SU-DHL-6 (cell line): ENCODE measurements around the gene PLCB1.

ENCODE experiments used
- H2AFZ ChIP-seq: fragments of 200-600 bp; sonication (generic); 2 replicates; pipeline ENCODE4 v1.6.1; 2014; ENCODE audit warnings: low read depth, mild to moderate bottlenecking, moderate library complexity, mixed read lengths, antibody characterized with exemption, low read length; ENCODE audit not compliant: severe bottlenecking
- H3F3A ChIP-seq: fragments of 200-600 bp; shearing (Covaris generic); 2 replicates; pipeline ENCODE4 v1.6.0; 2016; ENCODE audit warnings: antibody characterized with exemption, mild to moderate bottlenecking; ENCODE audit not compliant: insufficient read depth
- H3K27ac ChIP-seq: fragments of 200-600 bp; sonication (generic); 2 replicates; pipeline ENCODE4 v1.5.1; 2016; ENCODE audit warnings: low read depth, mild to moderate bottlenecking, low read length, moderate library complexity, mixed read lengths
- H3K27me3 ChIP-seq: fragments of 200-600 bp; sonication (generic), shearing (Covaris generic); 2 replicates; pipeline ENCODE4 v1.6.0; 2014; ENCODE audit warnings: mild to moderate bottlenecking, low read length
- H3K36me3 ChIP-seq: fragments of 200-600 bp; sonication (generic); 2 replicates; pipeline ENCODE4 v1.6.1; 2014; ENCODE audit warnings: mild to moderate bottlenecking, low read length, mixed read lengths
- H3K4me2 ChIP-seq: fragments of 300-600, 200-600 bp; shearing (Covaris generic), sonication (generic); 2 replicates; pipeline ENCODE4 v1.6.0; 2014; ENCODE audit warnings: low read length, low read depth, mild to moderate bottlenecking; ENCODE audit not compliant: poor library complexity, severe bottlenecking
- H3K4me3 ChIP-seq: fragments of 200-600 bp; sonication (generic); 2 replicates; pipeline ENCODE4 v1.5.1; 2014; ENCODE audit warnings: antibody characterized with exemption, low read length, mild to moderate bottlenecking, mixed read lengths; ENCODE audit not compliant: insufficient read depth, poor library complexity, severe bottlenecking
- H3K79me2 ChIP-seq: fragments of 200-600 bp; sonication (generic); 2 replicates; pipeline ENCODE4 v1.6.1; 2014; ENCODE audit warnings: mild to moderate bottlenecking, low read length, moderate library complexity; ENCODE audit not compliant: insufficient read depth
- H3K9ac ChIP-seq: fragments of 200-600 bp; sonication (generic); 2 replicates; pipeline ENCODE4 v1.7.0; 2014; ENCODE audit warnings: mild to moderate bottlenecking, low read length
- H3K9me2 ChIP-seq: fragments of 200-600 bp; sonication (generic); replicated peaks from 2 replicates; pipeline ENCODE4 v1.6.1; 2014; ENCODE audit warnings: low read length; ENCODE audit not compliant: insufficient read depth
- H3K9me3 ChIP-seq: fragments of 200-600 bp; sonication (generic); 2 replicates; pipeline ENCODE4 v1.6.1; 2014; ENCODE audit warnings: low read length, mixed read lengths; ENCODE audit not compliant: insufficient read depth
- H4K20me1 ChIP-seq: fragments of 200-600 bp; sonication (generic); 2 replicates; pipeline ENCODE4 v1.6.1; 2014; ENCODE audit warnings: low read depth, mild to moderate bottlenecking, antibody characterized with exemption, low read length, moderate library complexity, mixed read lengths
- EZH2phosphoT487 ChIP-seq: fragments of 200-600 bp; sonication (generic), shearing (Covaris generic); conservative IDR thresholded peaks from 2 replicates; pipeline ENCODE4 v1.6.1; 2018; ENCODE audit warnings: mild to moderate bottlenecking, antibody characterized with exemption, low read length, moderate library complexity, mixed read lengths
- TF ChIP-seq, protein P1 (sequence below): fragments of 200-600 bp; sonication (generic); IDR thresholded peaks from one replicate; pipeline ENCODE4 v1.5.1; 2017; ENCODE audit warnings: antibody characterized with exemption, mild to moderate bottlenecking, low read length, moderate library complexity; ENCODE audit not compliant: insufficient read depth, poor library complexity, severe bottlenecking

PLCB1 gene

GRCh38 chr20:8645326-8645725 is 513.3 kb downstream of the PLCB1 start:
- H3K9me2 ChIP-seq, result no peaks in the 10 kb centered on the region
- no peak overlapping the region for H3K9ac ChIP-seq
- H3K36me3 ChIP-seq, result no peaks in the 10 kb centered on the region
- no peak overlapping the region for H3K4me2 ChIP-seq
- H3K4me3 ChIP-seq, result no peak overlapping the region
- H3K9me3 ChIP-seq, result no peaks in the 10 kb centered on the region
- no peak for TF ChIP-seq EZH2phosphoT487
- TF ChIP-seq, protein P1, sequence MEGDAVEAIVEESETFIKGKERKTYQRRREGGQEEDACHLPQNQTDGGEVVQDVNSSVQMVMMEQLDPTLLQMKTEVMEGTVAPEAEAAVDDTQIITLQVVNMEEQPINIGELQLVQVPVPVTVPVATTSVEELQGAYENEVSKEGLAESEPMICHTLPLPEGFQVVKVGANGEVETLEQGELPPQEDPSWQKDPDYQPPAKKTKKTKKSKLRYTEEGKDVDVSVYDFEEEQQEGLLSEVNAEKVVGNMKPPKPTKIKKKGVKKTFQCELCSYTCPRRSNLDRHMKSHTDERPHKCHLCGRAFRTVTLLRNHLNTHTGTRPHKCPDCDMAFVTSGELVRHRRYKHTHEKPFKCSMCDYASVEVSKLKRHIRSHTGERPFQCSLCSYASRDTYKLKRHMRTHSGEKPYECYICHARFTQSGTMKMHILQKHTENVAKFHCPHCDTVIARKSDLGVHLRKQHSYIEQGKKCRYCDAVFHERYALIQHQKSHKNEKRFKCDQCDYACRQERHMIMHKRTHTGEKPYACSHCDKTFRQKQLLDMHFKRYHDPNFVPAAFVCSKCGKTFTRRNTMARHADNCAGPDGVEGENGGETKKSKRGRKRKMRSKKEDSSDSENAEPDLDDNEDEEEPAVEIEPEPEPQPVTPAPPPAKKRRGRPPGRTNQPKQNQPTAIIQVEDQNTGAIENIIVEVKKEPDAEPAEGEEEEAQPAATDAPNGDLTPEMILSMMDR, result no peak
- no peaks in the 10 kb centered on the region for H3K79me2 ChIP-seq
- no peaks in the 10 kb centered on the region for H3K27me3 ChIP-seq
- no peaks in the 10 kb centered on the region for H3F3A ChIP-seq
- no peak overlapping the region for H3K27ac ChIP-seq
- H4K20me1 ChIP-seq, result no peaks in the 10 kb centered on the region
- H2AFZ ChIP-seq, result no peak overlapping the region

- H3K4me2 ChIP-seq, result no peak overlapping the region
- no peak overlapping the region for H3K27ac ChIP-seq
- no peak overlapping the region for H2AFZ ChIP-seq
- TF ChIP-seq EZH2phosphoT487, result no peak
- TF ChIP-seq, protein P1, result no peak
- no peaks in the 10 kb centered on the region for H3K27me3 ChIP-seq
- H3K79me2 ChIP-seq, result no peaks in the 10 kb centered on the region
- no peaks in the 10 kb centered on the region for H3K9me2 ChIP-seq
- H3K9me3 ChIP-seq, result no peaks in the 10 kb centered on the region
- no peaks in the 10 kb centered on the region for H4K20me1 ChIP-seq
- no peak overlapping the region for H3K4me3 ChIP-seq
- H3K36me3 ChIP-seq, result no peaks in the 10 kb centered on the region
- no peak overlapping the region for H3K9ac ChIP-seq
- H3F3A ChIP-seq, result no peaks in the 10 kb centered on the region
Measured at GRCh38 chr20:8646033-8646441, 514.0 kb downstream of the PLCB1 start.

DNA sequence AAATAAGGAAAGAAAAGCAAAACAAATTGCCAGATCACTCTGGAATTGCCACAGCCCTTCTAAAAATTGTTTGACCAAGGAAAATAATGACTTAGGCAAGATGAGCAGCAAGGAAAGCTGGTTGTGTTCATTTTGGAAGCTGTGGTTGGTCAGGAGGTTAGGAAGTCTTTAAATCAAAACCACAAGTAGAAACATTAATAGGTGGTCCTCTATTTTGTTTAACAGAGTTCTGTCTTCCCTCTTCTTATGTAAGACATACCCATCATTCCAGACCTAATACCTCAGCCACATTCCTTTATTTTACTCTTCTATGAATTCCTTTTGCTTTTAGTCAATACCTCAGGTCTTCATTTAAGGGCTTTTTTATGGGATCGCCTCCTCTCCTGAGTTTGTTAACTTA is 514.6 kb downstream of the PLCB1 start:
- Histone ChIP-seq H2AFZ (no peak overlapping the region), H3K9ac (no peak overlapping the region), H3K36me3 (no peaks in the 10 kb centered on the region), H3K9me2 (no peaks in the 10 kb centered on the region), H4K20me1 (no peaks in the 10 kb centered on the region), H3K4me2 (no peak overlapping the region), H3K79me2 (no peaks in the 10 kb centered on the region), H3K27me3 (no peaks in the 10 kb centered on the region), H3K9me3 (no peaks in the 10 kb centered on the region), H3F3A (no peaks in the 10 kb centered on the region), H3K27ac (no peak overlapping the region), H3K4me3 (no peak overlapping the region)
- no peak for TF ChIP-seq EZH2phosphoT487
- TF ChIP-seq, protein P1, result no peak
